Astrocyte (in vitro differentiated cells and primary cell): ENCODE measurements around the gene TOMM7. TPM values are rescaled to one million over a fixed set of nuclear protein-coding genes. Genes with fewer than 3 reads are reported as not detected.
A peak's percentile ranks its signal among the peaks of the same experiment; 100 is the strongest.

ENCODE experiments used
- DNase-seq: peaks from one replicate; pipeline ENCODE4 v3.0.0-alpha.2; 2010; ENCODE audit warnings: low read depth
- FAIRE-seq: peaks from 2 replicates; lab custom pipeline; 2011; peaks lifted over from hg19 to GRCh38; lab: Jason Lieb, UNC
- H2AFZ ChIP-seq: 2 replicates; pipeline ENCODE4 v1.6.0; 2012; ENCODE audit warnings: low read depth, low read length, inconsistent platforms
- H3K27ac ChIP-seq: 2 replicates; pipeline ENCODE4 v1.5.1; 2011; ENCODE audit warnings: low read depth, low read length, inconsistent platforms
- H3K27me3 ChIP-seq: 2 replicates; pipeline ENCODE4 v1.6.0; 2011; ENCODE audit warnings: low read length, inconsistent platforms; ENCODE audit not compliant: insufficient read depth
- H3K36me3 ChIP-seq: 2 replicates; pipeline ENCODE4 v1.5.1; 2011; ENCODE audit warnings: low read length, inconsistent platforms; ENCODE audit not compliant: insufficient read depth
- H3K4me1 ChIP-seq: 2 replicates; pipeline ENCODE4 v1.5.1; 2011; ENCODE audit warnings: low read length, inconsistent platforms; ENCODE audit not compliant: insufficient read depth
- H3K4me2 ChIP-seq: 2 replicates; pipeline ENCODE4 v1.6.0; 2012; ENCODE audit warnings: low read length, inconsistent platforms
- H3K4me3 ChIP-seq: 2 replicates; pipeline ENCODE4 v1.5.1; 2011; ENCODE audit warnings: low read depth, mild to moderate bottlenecking, low read length, inconsistent platforms; ENCODE audit not compliant: insufficient read depth
- H3K79me2 ChIP-seq: 2 replicates; pipeline ENCODE4 v1.6.0; 2012; ENCODE audit warnings: mild to moderate bottlenecking, low read length, inconsistent platforms; ENCODE audit not compliant: insufficient read depth
- H3K9ac ChIP-seq: 2 replicates; pipeline ENCODE4 v1.6.0; 2012; ENCODE audit warnings: mild to moderate bottlenecking, low read length, inconsistent platforms
- H3K9me3 ChIP-seq: 2 replicates; pipeline ENCODE4 v1.5.1; 2012; ENCODE audit warnings: low read depth, mild to moderate bottlenecking, low read length, inconsistent platforms; ENCODE audit not compliant: insufficient read depth
- H4K20me1 ChIP-seq: 2 replicates; pipeline ENCODE4 v1.6.0; 2012; ENCODE audit warnings: low read length, inconsistent platforms; ENCODE audit not compliant: insufficient read depth
- H3K27ac Mint-ChIP-seq: one replicate; pipeline ENCODE4 v1.8.0; 2021; ENCODE audit warnings: mild to moderate bottlenecking, mixed read lengths; ENCODE audit not compliant: unreplicated experiment
- H3K27me3 Mint-ChIP-seq: one replicate; pipeline ENCODE4 v1.8.0; 2021; ENCODE audit warnings: low read depth, mixed read lengths; ENCODE audit not compliant: unreplicated experiment
- H3K36me3 Mint-ChIP-seq: one replicate; pipeline ENCODE4 v1.8.0; 2021; ENCODE audit warnings: low read depth, mixed read lengths; ENCODE audit not compliant: unreplicated experiment
- H3K4me1 Mint-ChIP-seq: one replicate; pipeline ENCODE4 v1.8.0; 2021; ENCODE audit warnings: low read depth, mixed read lengths; ENCODE audit not compliant: unreplicated experiment
- H3K4me3 Mint-ChIP-seq: one replicate; pipeline ENCODE4 v1.8.0; 2021; ENCODE audit warnings: mild to moderate bottlenecking, moderate library complexity, mixed read lengths; ENCODE audit not compliant: unreplicated experiment
- H3K9me3 Mint-ChIP-seq: one replicate; pipeline ENCODE4 v1.8.0; 2021; ENCODE audit warnings: mild to moderate bottlenecking, mixed read lengths; ENCODE audit not compliant: unreplicated experiment
- EZH2 ChIP-seq: IDR thresholded peaks from 2 replicates; pipeline ENCODE4 v1.6.1; 2012; ENCODE audit warnings: mild to moderate bottlenecking, low read length, inconsistent platforms; ENCODE audit not compliant: insufficient read depth
- total RNA-seq: library from RNA; stranded (reverse); gene quantifications from 2 replicates; pipeline ENCODE4 v1.2.1, GENCODE V29; 2021
- TF ChIP-seq, protein P1 (sequence below): IDR thresholded peaks from 2 replicates; pipeline ENCODE4 v1.5.1; 2011; ENCODE audit warnings: low read depth, mild to moderate bottlenecking, inconsistent platforms, low read length, moderate library complexity; ENCODE audit not compliant: insufficient read depth

TOMM7 gene
- total RNA-seq, 1 donor from 2014 or later, result 217 TPM

GRCh38 chr7:22824760-22825159 lies 2.1 kb upstream of the TOMM7 start:
- no peak overlapping the region for H3K27ac Mint-ChIP-seq
- Histone ChIP-seq H3K4me2 (no peak overlapping the region), H2AFZ (no peak overlapping the region), H3K27me3 (no peaks in the 10 kb centered on the region), H4K20me1 (no peaks in the 10 kb centered on the region), H3K9ac (no peak overlapping the region), H3K4me1 (peaks cover 17% of the 10 kb centered on the region), H3K36me3 (no peaks in the 10 kb centered on the region), H3K4me3 (no peak overlapping the region), H3K79me2 (peaks cover 27% of the 10 kb centered on the region), H3K9me3 (no peaks in the 10 kb centered on the region), H3K27ac (no peak overlapping the region)
- DNase-seq, result no peak
- H3K36me3 Mint-ChIP-seq, result no peaks in the 10 kb centered on the region
- H3K4me1 Mint-ChIP-seq, result peaks cover 12% of the 10 kb centered on the region
- TF ChIP-seq, protein P1, sequence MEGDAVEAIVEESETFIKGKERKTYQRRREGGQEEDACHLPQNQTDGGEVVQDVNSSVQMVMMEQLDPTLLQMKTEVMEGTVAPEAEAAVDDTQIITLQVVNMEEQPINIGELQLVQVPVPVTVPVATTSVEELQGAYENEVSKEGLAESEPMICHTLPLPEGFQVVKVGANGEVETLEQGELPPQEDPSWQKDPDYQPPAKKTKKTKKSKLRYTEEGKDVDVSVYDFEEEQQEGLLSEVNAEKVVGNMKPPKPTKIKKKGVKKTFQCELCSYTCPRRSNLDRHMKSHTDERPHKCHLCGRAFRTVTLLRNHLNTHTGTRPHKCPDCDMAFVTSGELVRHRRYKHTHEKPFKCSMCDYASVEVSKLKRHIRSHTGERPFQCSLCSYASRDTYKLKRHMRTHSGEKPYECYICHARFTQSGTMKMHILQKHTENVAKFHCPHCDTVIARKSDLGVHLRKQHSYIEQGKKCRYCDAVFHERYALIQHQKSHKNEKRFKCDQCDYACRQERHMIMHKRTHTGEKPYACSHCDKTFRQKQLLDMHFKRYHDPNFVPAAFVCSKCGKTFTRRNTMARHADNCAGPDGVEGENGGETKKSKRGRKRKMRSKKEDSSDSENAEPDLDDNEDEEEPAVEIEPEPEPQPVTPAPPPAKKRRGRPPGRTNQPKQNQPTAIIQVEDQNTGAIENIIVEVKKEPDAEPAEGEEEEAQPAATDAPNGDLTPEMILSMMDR, result no peak
- no peak for TF ChIP-seq EZH2
- H3K27me3 Mint-ChIP-seq, result no peaks in the 10 kb centered on the region
- H3K9me3 Mint-ChIP-seq, result no peaks in the 10 kb centered on the region
- no peak for FAIRE-seq
- no peak overlapping the region for H3K4me3 Mint-ChIP-seq

DNA sequence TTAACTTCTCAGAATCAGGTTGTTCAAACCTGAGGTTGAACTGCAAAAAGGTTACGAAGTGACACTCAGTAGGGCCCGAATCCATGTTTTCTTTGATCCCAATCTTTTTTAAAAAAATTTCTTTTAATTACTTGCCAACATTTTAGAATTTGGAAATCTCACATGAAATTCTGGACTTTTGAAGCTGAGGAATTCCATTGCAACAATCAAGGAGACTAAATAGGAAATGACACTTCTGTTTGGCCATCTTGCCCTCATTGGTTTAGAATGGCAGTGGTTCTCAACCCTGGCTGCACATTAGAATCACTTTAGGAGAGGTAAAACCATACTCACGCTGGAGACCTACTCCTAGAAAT lies 471 bp upstream of the TOMM7 start:
- Histone ChIP-seq H3K4me3 (peak overlapping the region; percentile 92), H3K36me3 (no peaks in the 10 kb centered on the region), H3K27ac (peak overlapping the region; percentile 88), H2AFZ (peak overlapping the region; percentile 90), H4K20me1 (no peaks in the 10 kb centered on the region), H3K4me1 (peaks cover 18% of the 10 kb centered on the region), H3K4me2 (peak overlapping the region; percentile 94), H3K27me3 (no peaks in the 10 kb centered on the region), H3K79me2 (peaks cover 39% of the 10 kb centered on the region), H3K9ac (peak overlapping the region; percentile 94), H3K9me3 (no peaks in the 10 kb centered on the region)
- no peaks in the 10 kb centered on the region for H3K9me3 Mint-ChIP-seq
- peak overlapping the region; percentile 98 for H3K27ac Mint-ChIP-seq
- H3K27me3 Mint-ChIP-seq, result no peaks in the 10 kb centered on the region
- peak overlapping the region; percentile 99 for H3K4me3 Mint-ChIP-seq
- no peaks in the 10 kb centered on the region for H3K36me3 Mint-ChIP-seq
- TF ChIP-seq, protein P1, result no peak
- no peak for TF ChIP-seq EZH2
- H3K4me1 Mint-ChIP-seq, result peaks cover 15% of the 10 kb centered on the region
- DNase-seq (no peak), FAIRE-seq (no peak)

- H3K79me2 ChIP-seq, result peaks cover 47% of the 10 kb centered on the region
- no peak for FAIRE-seq
These were observed 755 bp downstream of the TOMM7 start for GRCh38 chr7:22821702-22822485.

More at GRCh38 chr7:22821702-22822485, 755 bp downstream of the TOMM7 start:
- Histone ChIP-seq H3K27ac (peak overlapping the region; percentile 88), H3K36me3 (peaks cover 9% of the 10 kb centered on the region), H3K27me3 (no peaks in the 10 kb centered on the region), H2AFZ (peak overlapping the region; percentile 90), H3K9me3 (no peaks in the 10 kb centered on the region), H3K9ac (peak overlapping the region; percentile 94), H4K20me1 (no peaks in the 10 kb centered on the region), H3K4me1 (peaks cover 18% of the 10 kb centered on the region), H3K4me3 (peak overlapping the region; percentile 92), H3K4me2 (peak overlapping the region; percentile 94)
- Mint-ChIP-seq H3K4me1 (peaks cover 19% of the 10 kb centered on the region), H3K4me3 (peak overlapping the region; percentile 99), H3K27ac (peak overlapping the region; percentile 98), H3K27me3 (no peaks in the 10 kb centered on the region), H3K9me3 (no peaks in the 10 kb centered on the region), H3K36me3 (peaks cover 4% of the 10 kb centered on the region)
- no peak for DNase-seq
- no peak for TF ChIP-seq EZH2
- TF ChIP-seq, protein P1, result no peak
